H1 (cell line): ENCODE results near the gene TMEM170A. TPM values are rescaled to one million over a fixed set of nuclear protein-coding genes. Genes with fewer than 3 reads are reported as not detected.

Experiments used
- ATF3 ChIP-seq: IDR thresholded peaks from 2 replicates; pipeline ENCODE4 v1.6.1; 2011; ENCODE audit warnings: low read depth, mild to moderate bottlenecking, low read length; ENCODE audit not compliant: insufficient read depth
- CHD1 ChIP-seq: IDR thresholded peaks from 2 replicates; pipeline ENCODE4 v1.6.1; 2012; ENCODE audit warnings: low read depth, low read length, improper control_type of control experiment
- CHD7 ChIP-seq: fragments of 300-600 bp; sonication (generic); IDR thresholded peaks from 2 replicates; pipeline ENCODE4 v1.7.1; 2012; ENCODE audit warnings: low read length, moderate library complexity, mild to moderate bottlenecking, inconsistent platforms; ENCODE audit not compliant: insufficient replicate concordance
- EP300 ChIP-seq, 2 experiments: IDR thresholded peaks; 1 replicate in 1 of 2; 2 replicates in 1 of 2; pipeline ENCODE4 v1.6.1; 2011 to 2012; ENCODE audit warnings: low read depth in 2 of 2, low read length in 2 of 2, mild to moderate bottlenecking in 2 of 2, borderline replicate concordance in 1 of 2, inconsistent platforms in 1 of 2, moderate library complexity in 1 of 2
- KDM5A ChIP-seq: fragments of 200-600 bp; IDR thresholded peaks from 2 replicates; pipeline ENCODE4 v1.7.1; 2012; ENCODE audit warnings: mild to moderate bottlenecking, low read length, inconsistent platforms, mixed read lengths
- POLR2A ChIP-seq, 2 experiments: IDR thresholded peaks; 1 replicate in 1 of 2; 2 replicates in 1 of 2; pipeline ENCODE4 v1.6.1; 2011; ENCODE audit warnings: low read depth in 2 of 2, low read length in 2 of 2, mild to moderate bottlenecking in 2 of 2; ENCODE audit errors: control extremely low read depth in 1 of 2
- SRF ChIP-seq: IDR thresholded peaks from 2 replicates; pipeline ENCODE4 v1.6.1; 2011; ENCODE audit warnings: mild to moderate bottlenecking, low read depth, low read length, moderate library complexity
- USF2 ChIP-seq: IDR thresholded peaks from 2 replicates; pipeline ENCODE4 v1.6.1; 2011; ENCODE audit warnings: low read length, improper control_type of control experiment
- polyA plus RNA-seq, 7 experiments: library from polyadenylated mRNA; depleted of rRNA in 3 of 7; stranded (reverse) in 5 of 7; unstranded in 2 of 7; fragments of >200 nt in 5 of 7; fragments of 200-250 nt in 2 of 7; gene quantifications; 1 replicate in 5 of 7; 2 replicates in 1 of 7; 4 replicates in 1 of 7; pipeline versions ENCODE4 v1.2.1 to v1.2.3, GENCODE V29; 2011 to 2013; ENCODE audit warnings: missing spikeins in 2 of 7, mixed read lengths in 2 of 7
- total RNA-seq: library from RNA; stranded (reverse); fragmentation: NEBNext Ultra II Directional; extraction: Animal tissue kit (Norgen Biotek cat#: 25700); gene quantifications from 2 replicates; pipeline ENCODE4 v1.2.1, GENCODE V29; 2021

TMEM170A gene
- total and polyA plus RNA-seq, 2 of the 8 experiments (the other 6 are each of a cell fraction or from before 2014, with no cell fraction given): 22.9 to 56.6 TPM

GRCh38 chr16:75471723-75472633 lies 7.5 kb upstream of the TMEM170A start (continued):
- TF ChIP-seq USF2 (no peak), EP300 (IDR thresholded peaks at IDR 0.05; ENCODE audit: borderline replicate concordance in 1 of 2, low read depth in 2 of 2, low read length in 2 of 2) (no peak), CHD7 (peak; percentile 61), ATF3 (0 out of 2 replicates have a peak, but pooled peaks have one; percentile 5), SRF (no peak), POLR2A (IDR thresholded peaks at IDR 0.05; ENCODE audit: control extremely low read depth in 1 of 2, low read depth in 2 of 2, low read length in 2 of 2) (no peak), CHD1 (no peak), KDM5A (no peak)
